IPS-20b (cell line): ENCODE data around the gene POLR3K.

Experiments used
- H3K27ac ChIP-seq: one replicate; pipeline ENCODE4 v1.5.1; 2013; ENCODE audit warnings: low read length
- H3K27me3 ChIP-seq: 2 replicates; pipeline ENCODE4 v1.6.1; 2013; ENCODE audit warnings: mild to moderate bottlenecking, low read length, inconsistent platforms; ENCODE audit not compliant: insufficient read depth
- H3K36me3 ChIP-seq: 2 replicates; pipeline ENCODE4 v1.6.1; 2013; ENCODE audit warnings: low read depth, mild to moderate bottlenecking, inconsistent platforms, low read length, moderate library complexity; ENCODE audit not compliant: insufficient read depth
- H3K4me1 ChIP-seq: 2 replicates; pipeline ENCODE4 v1.6.1; 2013; ENCODE audit warnings: mild to moderate bottlenecking, control low read depth, inconsistent platforms, low read length, moderate library complexity; ENCODE audit not compliant: insufficient read depth
- H3K4me3 ChIP-seq: 2 replicates; pipeline ENCODE4 v1.5.1; 2013; ENCODE audit warnings: mild to moderate bottlenecking, low read length, inconsistent platforms
- H3K9ac ChIP-seq: 2 replicates; pipeline ENCODE4 v1.6.1; 2013; ENCODE audit warnings: low read depth, mild to moderate bottlenecking, inconsistent platforms, low read length, moderate library complexity
- H3K9me3 ChIP-seq: 2 replicates; pipeline ENCODE4 v1.6.1; 2013; ENCODE audit warnings: mild to moderate bottlenecking, low read depth, low read length, inconsistent platforms; ENCODE audit not compliant: insufficient read depth

POLR3K gene

GRCh38 chr16:88613-89012 lies 35.2 kb upstream of the POLR3K start:
- Histone ChIP-seq H3K4me1 (no peaks in the 10 kb centered on the region), H3K27me3 (no peaks in the 10 kb centered on the region), H3K9me3 (no peaks in the 10 kb centered on the region), H3K4me3 (no peak overlapping the region), H3K9ac (no peak overlapping the region), H3K36me3 (peaks cover 45% of the 10 kb centered on the region), H3K27ac (no peak overlapping the region)

GRCh38 chr16:86483-86952 lies 33.1 kb upstream of the POLR3K start:
- H3K4me3 ChIP-seq, result no peak overlapping the region
- no peaks in the 10 kb centered on the region for H3K4me1 ChIP-seq
- no peak overlapping the region for H3K9ac ChIP-seq
- no peaks in the 10 kb centered on the region for H3K9me3 ChIP-seq
- H3K27ac ChIP-seq, result no peak overlapping the region
- peaks cover 45% of the 10 kb centered on the region for H3K36me3 ChIP-seq
- H3K27me3 ChIP-seq, result no peaks in the 10 kb centered on the region

GRCh38 chr16:85865-86264 lies 32.5 kb upstream of the POLR3K start:
- no peak overlapping the region for H3K27ac ChIP-seq
- H3K4me3 ChIP-seq, result no peak overlapping the region
- H3K4me1 ChIP-seq, result no peaks in the 10 kb centered on the region
- H3K9me3 ChIP-seq, result no peaks in the 10 kb centered on the region
- no peak overlapping the region for H3K9ac ChIP-seq
- no peaks in the 10 kb centered on the region for H3K27me3 ChIP-seq
- H3K36me3 ChIP-seq, result peaks cover 45% of the 10 kb centered on the region

GRCh38 chr16:85407-85782 lies 32.0 kb upstream of the POLR3K start:
- Histone ChIP-seq H3K27me3 (no peaks in the 10 kb centered on the region), H3K27ac (no peak overlapping the region), H3K4me1 (no peaks in the 10 kb centered on the region), H3K9ac (no peak overlapping the region), H3K4me3 (no peak overlapping the region), H3K9me3 (no peaks in the 10 kb centered on the region), H3K36me3 (peaks cover 45% of the 10 kb centered on the region)

GRCh38 chr16:84718-85406 lies 31.5 kb upstream of the POLR3K start:
- no peaks in the 10 kb centered on the region for H3K4me1 ChIP-seq
- H3K4me3 ChIP-seq, result no peak overlapping the region
- H3K27me3 ChIP-seq, result no peaks in the 10 kb centered on the region
- peaks cover 49% of the 10 kb centered on the region for H3K36me3 ChIP-seq
- no peak overlapping the region for H3K27ac ChIP-seq
- H3K9ac ChIP-seq, result no peak overlapping the region; the same call in 1 of the 2 replicates
- no peaks in the 10 kb centered on the region for H3K9me3 ChIP-seq

GRCh38 chr16:83781-84615 lies 30.6 kb upstream of the POLR3K start:
- H3K4me3 ChIP-seq, result no peak overlapping the region
- H3K9ac ChIP-seq, result no peak overlapping the region
- H3K36me3 ChIP-seq, result peaks cover 49% of the 10 kb centered on the region
- H3K27ac ChIP-seq, result no peak overlapping the region
- no peaks in the 10 kb centered on the region for H3K9me3 ChIP-seq
- H3K27me3 ChIP-seq, result peaks cover 1% of the 10 kb centered on the region; the same call in 1 of the 2 replicates
- H3K4me1 ChIP-seq, result no peaks in the 10 kb centered on the region

- Histone ChIP-seq H3K4me1 (no peaks in the 10 kb centered on the region), H3K27me3 (peaks cover 9% of the 10 kb centered on the region; the same call in 1 of the 2 replicates), H3K9ac (no peak overlapping the region), H3K4me3 (no peak overlapping the region), H3K36me3 (peaks cover 42% of the 10 kb centered on the region), H3K27ac (no peak overlapping the region), H3K9me3 (no peaks in the 10 kb centered on the region)
Observed at GRCh38 chr16:83060-83603, 29.7 kb upstream of the POLR3K start.

GRCh38 chr16:79151-80054 lies 26.0 kb upstream of the POLR3K start:
- H3K36me3 ChIP-seq, result peaks cover 12% of the 10 kb centered on the region; the same call in 1 of the 2 replicates
- H3K27ac ChIP-seq, result no peak overlapping the region
- no peaks in the 10 kb centered on the region for H3K9me3 ChIP-seq
- peak overlapping the region; percentile 68; the same call in 1 of the 2 replicates for H3K4me3 ChIP-seq
- H3K4me1 ChIP-seq, result peaks cover 15% of the 10 kb centered on the region; the same call in 1 of the 2 replicates
- H3K27me3 ChIP-seq, result peaks cover 9% of the 10 kb centered on the region; the same call in 1 of the 2 replicates
- H3K9ac ChIP-seq, result no peak overlapping the region

GRCh38 chr16:78444-79150 lies 25.2 kb upstream of the POLR3K start:
- Histone ChIP-seq H3K4me3 (peak overlapping the region; percentile 68), H3K27me3 (peaks cover 11% of the 10 kb centered on the region; the same call in 1 of the 2 replicates), H3K9me3 (no peaks in the 10 kb centered on the region), H3K36me3 (peaks cover 5% of the 10 kb centered on the region; the same call in 1 of the 2 replicates), H3K4me1 (peaks cover 19% of the 10 kb centered on the region; the same call in 1 of the 2 replicates), H3K27ac (no peak overlapping the region), H3K9ac (peak overlapping the region; percentile 38; the same call in 1 of the 2 replicates)

- peak within 1 kb of the TSS; percentile 51; the same call in 1 of the 2 replicates for H3K9ac ChIP-seq
- H3K36me3 ChIP-seq, result peaks cover 5% of the 10 kb centered on the region; the same call in 1 of the 2 replicates
- no peaks in the 10 kb centered on the region for H3K9me3 ChIP-seq
- no peak within 1 kb of the TSS for H3K27ac ChIP-seq
- peaks cover 25% of the 10 kb centered on the region for H3K4me1 ChIP-seq
- H3K4me3 ChIP-seq, result peak within 1 kb of the TSS; percentile 68
- peaks cover 18% of the 10 kb centered on the region; the same call in 1 of the 2 replicates for H3K27me3 ChIP-seq
Observed at GRCh38 chr16:77807-78443, 24.5 kb upstream of the POLR3K start, which contains the start of gene MPG. TSS of gene MPG (plus strand) at chr16:78225. CDS start at chr16:78310, 85 bp downstream.
